Upper lobe of right lung (tissue), 1 donor: ENCODE results near the gene CHRNB2. TPM values are rescaled to one million over a fixed set of nuclear protein-coding genes. Genes with fewer than 3 reads are reported as not detected.
"Not testable (repeated sequence)": the region's sequence is repeated elsewhere in the genome, so short reads cannot be mapped to it uniquely, and the experiment has no call there.

Source experiments
- ATAC-seq: fragments of 200-7000 bp; cut with Tn5 transposase; one replicate; pipeline ENCODE4 v1.9.1; 2020; ENCODE audit warnings: mild to moderate bottlenecking, moderate library complexity
- DNase-seq: peaks from one replicate; pipeline ENCODE4 v3.0.0-alpha.2; 2020
- H3K27ac ChIP-seq: fragments of 200-600 bp; one replicate; pipeline ENCODE4 v1.8.0; 2022
- H3K27me3 ChIP-seq: fragments of 200-600 bp; one replicate; pipeline ENCODE4 v1.8.0; 2022; ENCODE audit warnings: mild to moderate bottlenecking
- H3K36me3 ChIP-seq: fragments of 200-600 bp; one replicate; pipeline ENCODE4 v1.8.0; 2022
- H3K4me1 ChIP-seq: fragments of 200-600 bp; one replicate; pipeline ENCODE4 v1.8.0; 2022
- H3K4me3 ChIP-seq: fragments of 200-600 bp; one replicate; pipeline ENCODE4 v1.8.0; 2022; ENCODE audit warnings: mild to moderate bottlenecking
- H3K9me3 ChIP-seq: fragments of 200-600 bp; one replicate; pipeline ENCODE4 v1.8.0; 2022
- CTCF ChIP-seq: fragments of 200-600 bp; IDR thresholded peaks from one replicate; pipeline ENCODE4 v1.8.0; 2022; ENCODE audit warnings: antibody characterized with exemption
- intact Hi-C: fragments of 100-400 bp; cut with DNase I; formaldehyde crosslinking; loops from one replicate; pipeline ENCODE4 v1.11.0; 2022
- total RNA-seq: library from RNA; stranded (reverse); fragmentation: NEBNext Ultra II Directional; extraction: Animal tissue kit (Norgen Biotek cat#: 25700); gene quantifications from one replicate; pipeline ENCODE4 v1.2.1, GENCODE V29; 2021
- donor health status: DM: no; HTN: yes; CAD: no; lungs with severe emphysema.

Gene CHRNB2
- total RNA-seq, 1 donor from 2014 or later: not detected

- DNase-seq (no peak), ATAC-seq (no peak)
- intact Hi-C loops: no loop called here
- Histone ChIP-seq H3K27me3 (no peaks in the 10 kb centered on the region), H3K4me3 (no peak overlapping the region), H3K9me3 (no peaks in the 10 kb centered on the region), H3K4me1 (peaks cover 2% of the 10 kb centered on the region), H3K36me3 (no peaks in the 10 kb centered on the region), H3K27ac (no peak overlapping the region)
- no peak for TF ChIP-seq CTCF
Measured at GRCh38 chr1:154527192-154527591, 40.4 kb upstream of the CHRNB2 start.

GRCh38 chr1:154529308-154529707, 38.3 kb upstream of the CHRNB2 start:
- no peaks in the 10 kb centered on the region for H3K9me3 ChIP-seq
- intact Hi-C loops: no loop called here

GRCh38 chr1:154531950-154532349, 35.6 kb upstream of the CHRNB2 start:
- H3K36me3 ChIP-seq, intact Hi-C loops, DNase-seq, H3K9me3 ChIP-seq, H3K4me1 ChIP-seq, ATAC-seq, H3K27ac ChIP-seq, H3K27me3 ChIP-seq, H3K4me3 ChIP-seq: not testable (repeated sequence)

More at GRCh38 chr1:154529308-154529707, 38.3 kb upstream of the CHRNB2 start:
- no peak for TF ChIP-seq CTCF
- DNase-seq (no peak), ATAC-seq (no peak)
- H3K36me3 ChIP-seq: no peaks in the 10 kb centered on the region
- H3K4me1 ChIP-seq: no peaks in the 10 kb centered on the region
- no peak overlapping the region for H3K27ac ChIP-seq
- no peaks in the 10 kb centered on the region for H3K27me3 ChIP-seq
- no peak overlapping the region for H3K4me3 ChIP-seq

- DNase-seq (no peak), ATAC-seq (peak; percentile 61)
- Histone ChIP-seq H3K4me1 (no peaks in the 10 kb centered on the region), H3K27me3 (no peaks in the 10 kb centered on the region), H3K4me3 (no peak overlapping the region), H3K27ac (no peak overlapping the region), H3K36me3 (no peaks in the 10 kb centered on the region), H3K9me3 (no peaks in the 10 kb centered on the region)
- intact Hi-C loops: no loop called here
- TF ChIP-seq CTCF: peak; percentile 31
Measured at GRCh38 chr1:154533952-154534844, 33.4 kb upstream of the CHRNB2 start.

GRCh38 chr1:154536570-154536969, 31.0 kb upstream of the CHRNB2 start:
- Histone ChIP-seq H3K27ac (no peak overlapping the region), H3K4me1 (no peaks in the 10 kb centered on the region), H3K9me3 (no peaks in the 10 kb centered on the region), H3K4me3 (no peak overlapping the region), H3K36me3 (no peaks in the 10 kb centered on the region), H3K27me3 (no peaks in the 10 kb centered on the region)
- ATAC-seq (no peak), DNase-seq (no peak)
- no peak for TF ChIP-seq CTCF
- intact Hi-C loops: no loop called here
